Epithelial cell of proximal tubule (primary cell): ENCODE measurements around the gene LCOR. TPM values are rescaled to one million over a fixed set of nuclear protein-coding genes. Genes with fewer than 3 reads are reported as not detected.
"Not testable (repeated sequence)": the region's sequence is repeated elsewhere in the genome, so short reads cannot be mapped to it uniquely, and the experiment has no call there.

Experiments used
- DNase-seq: peaks from one replicate; pipeline ENCODE4 v3.0.0-alpha.2; 2011; ENCODE audit warnings: low read depth
- H3K4me3 ChIP-seq: 2 replicates; pipeline ENCODE4 v1.5.1; 2011; ENCODE audit warnings: low read depth, mild to moderate bottlenecking, low read length
- CTCF ChIP-seq: conservative IDR thresholded peaks from 2 replicates; pipeline ENCODE4 v1.5.1; 2012; ENCODE audit warnings: low read depth, mild to moderate bottlenecking, low read length
- total RNA-seq: library from RNA; depleted of rRNA; stranded (reverse); fragments of >200 nt; gene quantifications from 2 replicates; pipeline ENCODE4 v1.2.3, GENCODE V29; 2015

LCOR gene
- total RNA-seq, 1 donor from 2014 or later, result 17.2 TPM

DNA sequence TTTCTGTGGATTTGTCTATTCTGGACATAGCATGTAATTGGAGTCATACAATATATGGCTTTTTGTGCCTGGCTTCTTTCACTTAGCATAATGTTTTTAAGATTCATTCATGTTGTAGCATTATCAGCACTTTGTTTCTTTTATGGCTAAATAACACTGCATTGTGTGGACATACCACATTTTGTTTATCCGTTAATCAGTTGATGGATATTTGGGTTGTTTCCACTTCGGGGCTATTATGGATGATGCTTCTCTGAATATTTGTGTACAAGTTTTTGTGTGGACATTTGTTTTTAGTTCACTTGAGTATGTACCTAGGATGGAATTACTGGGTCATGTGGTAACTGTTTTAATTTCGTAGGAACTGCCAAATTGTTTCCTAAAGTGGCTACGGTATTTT lies 6.4 kb downstream of the LCOR start:
- DNase-seq, result no peak
- H3K4me3 ChIP-seq, result no peak overlapping the region
- TF ChIP-seq CTCF, result no peak

DNA sequence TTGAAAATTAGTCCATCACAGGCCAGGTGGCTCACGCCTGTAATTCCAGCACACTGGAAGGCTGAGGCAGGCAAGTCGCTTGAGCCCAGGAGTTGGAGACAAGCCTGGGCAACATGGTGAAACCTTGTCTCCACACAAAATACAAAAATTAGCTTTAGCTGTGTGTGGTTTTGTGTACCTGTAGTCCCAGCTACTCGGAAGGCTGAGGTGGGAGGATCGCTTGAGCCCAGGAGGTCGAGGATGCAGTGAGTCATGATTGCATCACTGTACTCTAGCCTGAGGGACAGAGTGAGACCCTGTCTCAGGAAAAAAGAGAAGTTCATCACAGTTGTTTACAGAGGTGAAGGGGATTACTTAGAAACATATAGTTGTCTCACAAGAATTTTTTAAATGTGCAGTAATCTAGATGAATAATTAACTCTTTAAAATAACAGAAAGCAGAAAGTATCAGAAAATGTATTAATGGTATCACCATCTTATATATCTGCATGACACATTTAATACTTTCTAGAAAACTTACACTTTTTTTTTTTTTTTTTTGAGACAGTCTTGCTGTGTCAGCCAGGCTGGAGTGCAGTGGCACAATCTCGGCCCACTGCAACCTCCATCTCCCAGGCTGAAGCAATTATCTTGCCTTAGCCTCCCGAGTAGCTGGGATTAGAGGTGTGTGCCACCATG lies 8.9 kb downstream of the LCOR start:
- no peak for DNase-seq

DNA sequence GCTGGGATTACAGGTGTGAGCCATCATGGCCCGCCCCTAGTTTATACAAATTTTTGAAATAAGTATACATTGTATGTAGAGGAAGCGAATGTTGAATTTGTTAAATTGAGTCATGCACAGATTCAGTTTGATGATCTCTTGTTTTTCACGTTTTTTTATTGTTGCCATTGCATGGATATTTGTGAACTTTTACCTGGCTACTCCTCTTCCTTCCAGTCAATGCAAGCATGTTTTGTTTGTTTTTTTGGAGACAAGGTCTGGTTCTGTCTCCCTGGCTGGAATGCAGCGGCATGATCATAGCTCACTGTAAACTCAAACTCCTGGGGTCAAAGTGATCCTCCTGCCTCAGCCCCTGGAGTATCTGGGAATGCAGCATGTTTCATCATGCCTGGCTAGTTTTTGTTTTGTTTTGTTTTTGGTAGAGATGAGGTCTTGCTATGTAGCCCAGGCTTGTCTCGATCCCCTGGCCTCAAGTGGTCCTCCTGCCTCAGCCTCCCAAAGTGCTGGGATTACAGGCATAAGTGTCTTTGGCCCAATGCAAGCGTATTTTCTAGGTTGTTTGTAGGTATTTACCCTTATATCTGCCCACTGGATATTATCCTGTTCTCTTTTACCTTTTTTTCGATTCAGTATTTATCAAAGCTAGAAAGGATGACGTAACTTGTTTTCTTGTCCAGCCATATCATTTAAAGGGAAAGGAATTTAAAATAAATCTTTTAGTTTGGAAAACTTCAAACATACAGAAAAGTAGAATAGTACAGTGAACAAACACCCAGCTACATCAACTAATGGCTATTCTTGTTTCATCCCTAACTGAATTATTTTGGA lies 11.0 kb downstream of the LCOR start:
- no peak for TF ChIP-seq CTCF
- DNase-seq, result no peak

More for the DNA sequence above, 8.9 kb downstream of the LCOR start:
- TF ChIP-seq CTCF, result no peak
- no peak overlapping the region for H3K4me3 ChIP-seq

DNA sequence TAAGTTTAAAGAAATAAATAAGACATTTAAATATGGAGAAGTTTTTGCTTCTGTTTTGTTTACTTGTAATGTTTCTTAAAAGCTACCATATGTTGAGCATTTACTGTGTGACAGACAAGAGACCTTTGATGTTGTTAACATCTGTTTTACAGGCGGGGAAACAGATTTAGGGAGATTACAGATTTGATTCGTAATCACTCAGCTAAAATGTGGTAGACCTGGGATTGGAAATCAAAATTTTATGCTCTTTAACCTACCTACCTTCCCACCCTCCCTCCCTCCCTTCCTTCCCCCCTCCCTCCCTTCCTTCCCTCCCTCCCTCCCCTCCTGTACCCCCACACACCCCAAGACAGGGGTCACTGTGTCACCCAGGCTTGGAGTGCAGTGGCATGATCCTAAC lies 11.7 kb downstream of the LCOR start:
- DNase-seq, result no peak
- no peak for TF ChIP-seq CTCF

More for the DNA sequence above, 11.0 kb downstream of the LCOR start:
- no peak overlapping the region for H3K4me3 ChIP-seq

DNA sequence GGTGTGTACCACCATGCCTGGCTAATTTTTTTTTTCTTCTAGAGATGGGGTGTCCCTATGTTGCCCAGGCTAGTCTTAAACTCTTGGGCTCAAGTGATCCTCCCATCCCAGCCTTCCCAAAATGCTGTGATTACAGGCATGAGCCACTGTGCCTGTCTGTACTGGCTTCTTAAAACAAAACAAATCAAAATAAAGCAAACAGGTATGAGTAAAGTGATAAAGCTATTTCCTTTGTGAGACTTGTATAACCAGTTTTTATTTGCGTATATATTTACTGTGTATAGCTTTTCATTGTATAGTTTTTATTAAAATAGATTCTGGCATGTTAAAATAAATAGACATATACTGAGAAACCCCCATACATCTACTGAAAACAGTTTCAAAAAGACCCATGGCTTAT lies 14.3 kb downstream of the LCOR start:
- H3K4me3 ChIP-seq, result no peak overlapping the region
- no peak for DNase-seq
- no peak for TF ChIP-seq CTCF

More for the DNA sequence above, 11.7 kb downstream of the LCOR start:
- H3K4me3 ChIP-seq, result no peak overlapping the region

GRCh38 chr10:96846926-96847325 lies 14.8 kb downstream of the LCOR start:
- TF ChIP-seq CTCF, result no peak

GRCh38 chr10:96847356-96847755 lies 15.3 kb downstream of the LCOR start:
- not testable (repeated sequence) for H3K4me3 ChIP-seq, DNase-seq

More at GRCh38 chr10:96846926-96847325, 14.8 kb downstream of the LCOR start:
- no peak for DNase-seq
- no peak overlapping the region for H3K4me3 ChIP-seq
